Measurements from ENCODE around the gene MAP6D1.
A peak's percentile ranks its signal among the peaks of the same experiment; 100 is the strongest.

Gene MAP6D1

DNA sequence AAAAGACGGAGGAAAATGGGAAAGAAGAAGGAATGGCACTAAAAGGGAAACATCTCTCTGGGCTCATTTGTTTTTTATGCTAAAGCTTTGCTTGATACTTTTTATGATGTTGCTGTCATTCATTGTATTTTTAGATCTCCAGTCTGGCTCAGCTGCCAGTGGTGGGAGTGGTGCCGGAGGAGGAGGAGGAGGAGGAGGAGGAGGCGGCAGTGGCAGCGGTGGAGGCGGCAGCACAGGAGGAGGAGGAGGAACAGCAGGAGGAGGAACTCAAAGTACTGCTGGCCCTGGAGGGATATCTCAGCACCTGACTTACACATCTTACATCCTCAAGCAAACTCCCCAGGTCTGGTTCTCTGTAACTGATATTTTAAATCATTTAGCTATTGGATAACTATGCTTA, 49.6 kb downstream of the MAP6D1 start:
- TF ChIP-seq, protein P1, sequence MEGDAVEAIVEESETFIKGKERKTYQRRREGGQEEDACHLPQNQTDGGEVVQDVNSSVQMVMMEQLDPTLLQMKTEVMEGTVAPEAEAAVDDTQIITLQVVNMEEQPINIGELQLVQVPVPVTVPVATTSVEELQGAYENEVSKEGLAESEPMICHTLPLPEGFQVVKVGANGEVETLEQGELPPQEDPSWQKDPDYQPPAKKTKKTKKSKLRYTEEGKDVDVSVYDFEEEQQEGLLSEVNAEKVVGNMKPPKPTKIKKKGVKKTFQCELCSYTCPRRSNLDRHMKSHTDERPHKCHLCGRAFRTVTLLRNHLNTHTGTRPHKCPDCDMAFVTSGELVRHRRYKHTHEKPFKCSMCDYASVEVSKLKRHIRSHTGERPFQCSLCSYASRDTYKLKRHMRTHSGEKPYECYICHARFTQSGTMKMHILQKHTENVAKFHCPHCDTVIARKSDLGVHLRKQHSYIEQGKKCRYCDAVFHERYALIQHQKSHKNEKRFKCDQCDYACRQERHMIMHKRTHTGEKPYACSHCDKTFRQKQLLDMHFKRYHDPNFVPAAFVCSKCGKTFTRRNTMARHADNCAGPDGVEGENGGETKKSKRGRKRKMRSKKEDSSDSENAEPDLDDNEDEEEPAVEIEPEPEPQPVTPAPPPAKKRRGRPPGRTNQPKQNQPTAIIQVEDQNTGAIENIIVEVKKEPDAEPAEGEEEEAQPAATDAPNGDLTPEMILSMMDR (IDR thresholded peaks at IDR 0.05): no peak
- peak overlapping the region; percentile 82 for H3K27ac ChIP-seq
- H3K27me3 ChIP-seq: no peaks in the 10 kb centered on the region
- no peaks in the 10 kb centered on the region for H3K9me3 ChIP-seq
- H3K4me1 ChIP-seq (ENCODE audit: control insufficient read depth in 1 of 2, insufficient read depth in 1 of 2, low read depth in 1 of 2, low read length in 1 of 2): peaks cover 30 to 43% of the 10 kb centered on the region in 2 experiments
- peak overlapping the region; percentile 9 to 47 for H3K4me3 ChIP-seq (ENCODE audit: low read depth in 1 of 2, low read length in 1 of 2)
- peaks cover 7% of the 10 kb centered on the region for H3K36me3 ChIP-seq

DNA sequence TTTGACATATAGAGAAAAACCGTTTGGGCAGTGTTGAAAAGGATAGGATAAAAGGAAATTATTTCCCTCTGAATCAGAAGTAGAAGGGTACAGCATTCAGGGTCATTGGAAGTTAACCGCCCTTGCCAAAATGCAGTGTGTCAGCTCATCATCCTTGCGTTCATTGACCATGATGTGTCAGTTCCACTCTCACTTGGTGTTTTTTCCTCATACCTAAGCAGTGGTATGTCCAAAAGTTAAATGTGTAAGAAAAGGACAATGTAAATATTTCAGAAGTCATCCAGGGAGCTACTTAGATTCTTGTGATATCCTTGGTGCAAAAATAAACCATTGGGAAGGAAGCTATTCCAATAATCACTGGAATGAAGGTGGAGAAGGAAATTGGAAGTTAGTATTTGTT, 50.7 kb downstream of the MAP6D1 start:
- peaks cover 7% of the 10 kb centered on the region for H3K36me3 ChIP-seq
- H3K27me3 ChIP-seq: no peaks in the 10 kb centered on the region
- peaks cover 26 to 43% of the 10 kb centered on the region in 2 experiments for H3K4me1 ChIP-seq (ENCODE audit: control insufficient read depth in 1 of 2, insufficient read depth in 1 of 2, low read depth in 1 of 2, low read length in 1 of 2)
- no peak overlapping the region for H3K4me3 ChIP-seq (ENCODE audit: low read depth in 1 of 2, low read length in 1 of 2)
- TF ChIP-seq, protein P1 (IDR thresholded peaks at IDR 0.05): no peak
- no peaks in the 10 kb centered on the region for H3K9me3 ChIP-seq
- H3K27ac ChIP-seq: no peak overlapping the region

DNA sequence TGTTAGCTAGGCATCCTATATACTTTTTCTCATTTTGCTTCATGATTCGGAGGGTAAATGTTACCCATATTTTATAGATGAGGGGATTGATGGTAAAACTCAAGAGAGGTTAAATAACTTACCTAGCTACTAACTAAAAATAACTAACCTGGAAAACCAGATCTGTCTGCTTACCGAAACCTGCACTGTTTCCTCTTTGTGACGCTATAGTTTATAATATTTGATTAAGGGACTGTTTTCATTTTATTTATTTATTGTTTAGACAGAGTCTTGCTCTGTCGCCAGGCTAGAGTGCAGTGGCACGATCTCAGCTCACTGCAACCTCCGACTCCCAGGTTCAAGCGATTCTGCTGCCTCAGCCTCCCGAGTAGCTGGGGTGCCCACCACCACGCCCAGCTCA, 55.9 kb downstream of the MAP6D1 start:
- TF ChIP-seq, protein P1 (IDR thresholded peaks at IDR 0.05): no peak
- Histone ChIP-seq H3K27ac (no peak overlapping the region), H3K4me3 (ENCODE audit: low read depth in 1 of 2, low read length in 1 of 2) (no peak overlapping the region), H3K27me3 (no peaks in the 10 kb centered on the region), H3K4me1 (ENCODE audit: control insufficient read depth in 1 of 2, insufficient read depth in 1 of 2, low read depth in 1 of 2, low read length in 1 of 2) (peaks cover 7 to 17% of the 10 kb centered on the region in 2 experiments), H3K9me3 (no peaks in the 10 kb centered on the region), H3K36me3 (peaks cover 7% of the 10 kb centered on the region)

DNA sequence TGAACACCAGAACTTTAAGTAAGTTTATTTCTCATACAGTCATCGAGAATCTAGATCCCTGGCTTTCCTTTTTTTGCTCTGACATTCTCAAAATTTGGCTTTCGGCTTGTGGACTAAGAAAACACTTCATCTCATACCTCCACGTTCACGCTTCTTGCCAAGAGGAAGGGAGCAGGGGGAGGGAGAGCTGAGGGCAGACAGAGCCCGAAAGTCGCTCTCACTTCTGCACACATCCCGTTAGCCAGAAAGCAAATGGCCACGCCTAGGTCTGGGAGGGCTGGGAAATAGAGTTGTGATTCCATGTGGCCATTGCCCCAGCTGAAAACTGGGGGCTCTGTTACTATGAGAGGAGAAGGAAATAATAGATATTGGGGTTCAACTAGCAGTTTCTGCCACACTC, 57.3 kb downstream of the MAP6D1 start:
- H3K9me3 ChIP-seq: no peaks in the 10 kb centered on the region
- H3K4me3 ChIP-seq (ENCODE audit: low read depth in 1 of 2, low read length in 1 of 2): no peak overlapping the region
- H3K27me3 ChIP-seq: no peaks in the 10 kb centered on the region
- peaks cover 7 to 17% of the 10 kb centered on the region in 2 experiments for H3K4me1 ChIP-seq (ENCODE audit: control insufficient read depth in 1 of 2, insufficient read depth in 1 of 2, low read depth in 1 of 2, low read length in 1 of 2)
- no peaks in the 10 kb centered on the region for H3K36me3 ChIP-seq
- no peak overlapping the region for H3K27ac ChIP-seq
- TF ChIP-seq, protein P1 (IDR thresholded peaks at IDR 0.05): no peak

DNA sequence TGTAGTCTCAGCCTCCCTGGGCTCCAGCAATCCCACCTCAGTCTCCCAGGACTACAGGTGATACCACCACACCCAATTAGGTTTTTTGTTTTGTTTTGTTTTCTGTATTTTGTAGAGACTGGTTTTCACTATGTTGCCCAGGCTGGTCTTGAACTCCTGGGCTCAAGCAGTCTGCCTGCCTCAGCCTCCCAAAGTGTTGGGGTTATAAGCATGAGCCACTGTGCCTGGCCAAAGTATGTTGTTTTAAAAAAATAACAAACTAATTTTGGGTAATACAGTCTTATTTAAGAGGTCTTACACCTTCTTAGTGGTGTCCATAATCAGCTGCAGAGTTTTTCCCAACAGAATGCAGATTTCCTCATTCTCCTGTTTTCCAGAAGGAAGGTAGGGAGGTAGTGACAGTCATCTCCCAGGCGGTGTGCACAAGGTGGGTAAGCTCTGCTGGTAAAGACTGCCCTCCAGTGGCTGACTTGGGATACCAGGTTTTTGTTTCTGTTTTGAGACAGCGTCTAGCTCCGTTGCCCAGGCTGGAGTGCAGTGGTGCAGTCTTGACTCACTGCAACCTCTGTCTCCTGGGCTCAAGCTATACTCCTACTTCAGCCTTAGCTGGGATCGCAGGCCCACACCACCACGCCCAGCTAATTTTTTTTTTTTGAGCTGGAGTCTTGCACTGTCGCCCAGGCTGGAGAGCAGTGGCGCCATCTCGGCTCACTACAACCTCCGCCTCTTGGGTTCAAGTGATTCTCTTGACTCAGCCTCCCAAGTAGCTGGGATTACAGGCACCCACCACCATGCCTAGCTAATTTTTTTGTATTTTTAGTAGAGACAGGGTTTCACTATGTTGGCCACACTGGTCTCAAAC, 58.4 kb downstream of the MAP6D1 start:
- Histone ChIP-seq H3K36me3 (peaks cover 5% of the 10 kb centered on the region), H3K4me3 (ENCODE audit: low read depth in 1 of 2, low read length in 1 of 2) (no peak overlapping the region), H3K4me1 (ENCODE audit: control insufficient read depth in 1 of 2, insufficient read depth in 1 of 2, low read depth in 1 of 2, low read length in 1 of 2) (peaks cover 7 to 17% of the 10 kb centered on the region in 2 experiments), H3K9me3 (no peaks in the 10 kb centered on the region), H3K27me3 (no peaks in the 10 kb centered on the region), H3K27ac (no peak overlapping the region)
- TF ChIP-seq, protein P1 (IDR thresholded peaks at IDR 0.05): peak; percentile 60

All from neutrophil (primary cell).